NCI-H1048 (cell line): ENCODE data around the gene PXK.

Experiments used
- DNase-seq: peaks from one replicate; lab custom pipeline; 2025; lab: John Stamatoyannopoulos, UW

The PXK gene

DNA sequence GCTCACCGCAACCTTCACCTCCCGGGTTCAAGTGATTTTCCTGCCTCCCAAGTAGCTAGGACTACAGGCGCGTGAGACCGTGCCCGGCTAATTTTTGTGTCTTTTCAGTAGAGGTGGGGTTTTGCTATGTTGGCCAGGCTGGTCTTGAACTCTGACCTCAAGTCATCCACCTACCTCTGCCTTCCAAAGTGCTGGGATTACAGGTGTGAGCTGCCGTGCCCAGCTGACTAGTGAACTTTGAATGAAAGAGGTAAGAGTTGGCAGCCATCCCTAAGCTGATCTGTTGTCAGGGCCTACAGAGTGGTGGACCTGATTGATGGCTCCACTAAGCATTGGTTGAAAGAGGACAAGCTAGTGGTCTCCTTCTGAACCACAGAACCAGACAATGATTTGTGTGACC is 15.3 kb downstream of the PXK start:
- DNase-seq = no peak

GRCh38 chr3:58349792-58350626 is 17.3 kb downstream of the PXK start:
- no peak for DNase-seq

DNA sequence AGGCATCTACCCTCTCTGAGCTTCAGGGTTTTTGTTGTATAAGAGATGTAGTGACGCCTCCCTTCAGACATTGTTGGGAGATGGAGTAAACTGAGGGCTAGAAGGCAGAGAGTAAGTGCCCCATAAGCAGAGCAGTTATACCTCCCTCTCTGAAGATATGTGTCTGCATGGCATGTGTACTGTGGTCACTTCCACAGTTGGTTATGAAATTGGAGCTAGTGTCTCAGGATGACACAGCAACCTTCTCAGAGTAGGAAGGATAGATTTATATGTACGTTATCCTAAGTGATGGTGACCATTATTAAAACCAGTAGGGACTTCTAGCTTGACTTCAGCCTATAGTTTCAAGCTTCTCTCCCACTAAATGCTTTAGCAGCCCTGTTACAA is 17.9 kb downstream of the PXK start:
- DNase-seq = no peak

DNA sequence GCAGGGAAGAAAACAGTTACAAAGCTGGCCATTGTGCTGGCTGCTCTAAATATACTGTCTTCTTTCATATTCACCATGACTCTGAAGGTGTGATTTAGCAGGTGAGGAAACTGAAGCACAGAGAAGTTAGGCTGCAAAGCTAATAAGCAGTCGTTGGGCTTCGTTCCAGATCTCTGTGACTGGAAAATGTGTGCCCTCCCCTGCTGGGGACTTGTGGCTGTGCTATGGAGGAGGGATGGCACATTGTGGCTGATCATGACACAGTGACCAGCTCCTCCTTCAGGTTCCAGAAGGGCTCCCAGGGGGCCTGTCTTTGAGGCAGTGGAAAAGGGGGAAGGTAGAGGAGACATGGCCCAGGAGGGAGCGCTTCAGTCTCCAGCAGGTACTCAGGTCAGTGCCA is 19.2 kb downstream of the PXK start:
- DNase-seq = no peak

DNA sequence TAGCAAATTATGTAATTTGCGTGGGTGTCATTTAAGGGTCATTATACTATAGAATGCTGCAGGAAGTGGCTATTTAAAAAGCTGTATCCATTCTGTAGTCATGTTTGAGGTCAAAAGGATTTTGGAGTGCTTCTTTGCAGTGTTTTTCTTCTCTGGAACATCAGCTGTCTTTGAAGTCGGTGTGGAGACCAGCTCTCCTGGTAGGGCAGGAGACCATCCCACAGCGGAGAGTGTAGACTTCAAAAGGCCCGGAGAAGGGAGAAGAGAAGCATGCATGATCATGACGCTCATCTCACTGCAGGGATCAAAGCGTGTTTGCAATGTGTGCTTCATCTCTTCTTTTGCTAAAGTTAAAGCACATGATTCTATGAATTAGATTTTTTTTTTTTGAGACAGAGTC is 19.9 kb downstream of the PXK start:
- DNase-seq = no peak

DNA sequence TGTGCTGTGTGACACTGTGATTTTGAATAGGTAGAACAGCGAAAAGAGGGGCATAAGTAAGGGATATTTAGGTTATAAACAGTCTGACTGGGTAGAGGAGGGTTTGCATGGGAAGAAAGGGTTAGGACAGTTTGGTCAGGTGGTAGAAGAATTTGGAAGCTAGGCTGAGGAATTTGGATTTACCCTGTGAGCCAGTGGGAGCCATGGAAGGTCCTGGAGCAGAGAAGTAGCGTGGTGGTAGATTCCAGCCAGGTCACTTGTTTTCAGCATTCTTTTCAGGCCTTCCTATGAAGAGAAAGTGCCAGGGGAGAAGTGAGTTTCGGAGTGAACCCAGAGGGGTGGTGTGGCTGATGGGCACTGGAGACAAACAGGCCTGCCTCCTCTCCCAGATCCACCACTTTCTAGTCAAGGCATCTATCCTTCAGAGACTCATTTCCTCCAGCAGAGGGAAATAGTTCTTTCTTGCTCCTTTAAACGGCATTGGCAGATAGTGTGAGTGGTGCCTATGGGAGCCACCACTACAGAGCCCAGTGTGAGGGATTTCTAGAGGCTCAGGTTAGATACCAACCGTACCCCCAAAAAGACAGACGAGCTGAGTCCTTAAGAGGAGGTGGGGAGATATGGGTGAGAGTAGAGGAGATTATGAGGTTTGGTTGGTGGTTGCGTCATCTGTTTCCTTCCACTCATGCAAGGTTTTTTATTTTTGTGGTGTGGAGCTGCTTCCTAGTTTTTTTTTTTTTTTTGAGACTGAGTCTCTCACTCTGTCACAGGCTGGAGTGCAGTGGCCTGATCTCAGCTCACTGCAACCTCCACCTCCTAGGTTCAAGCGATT is 21.2 kb downstream of the PXK start:
- no peak for DNase-seq

DNA sequence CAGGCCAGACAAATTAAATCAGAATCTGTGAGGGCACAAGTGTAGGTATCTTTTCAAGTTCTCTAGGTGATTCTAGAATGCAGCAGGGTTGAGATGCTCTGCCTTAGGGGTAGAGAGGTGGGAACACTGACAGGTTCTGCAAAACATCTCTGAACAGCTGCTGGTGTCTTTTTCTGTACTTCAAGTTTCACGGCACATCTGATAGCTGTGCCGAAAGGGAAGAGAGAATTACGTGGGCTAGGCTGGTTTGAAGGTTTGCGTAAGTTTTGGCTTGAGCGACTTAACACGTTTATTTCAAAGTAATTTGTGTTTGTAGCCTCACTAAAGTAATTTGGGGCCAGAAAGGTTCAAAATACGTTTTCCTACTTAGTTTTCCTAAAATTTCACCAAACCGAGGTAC is 22.5 kb downstream of the PXK start:
- DNase-seq = no peak

- no peak for DNase-seq
Measured at GRCh38 chr3:58356054-58356453, 23.4 kb downstream of the PXK start.

- DNase-seq = no peak
Measured at GRCh38 chr3:58357402-58357801, 24.7 kb downstream of the PXK start.

- no peak for DNase-seq
Measured at GRCh38 chr3:58358092-58358491, 25.4 kb downstream of the PXK start.

DNA sequence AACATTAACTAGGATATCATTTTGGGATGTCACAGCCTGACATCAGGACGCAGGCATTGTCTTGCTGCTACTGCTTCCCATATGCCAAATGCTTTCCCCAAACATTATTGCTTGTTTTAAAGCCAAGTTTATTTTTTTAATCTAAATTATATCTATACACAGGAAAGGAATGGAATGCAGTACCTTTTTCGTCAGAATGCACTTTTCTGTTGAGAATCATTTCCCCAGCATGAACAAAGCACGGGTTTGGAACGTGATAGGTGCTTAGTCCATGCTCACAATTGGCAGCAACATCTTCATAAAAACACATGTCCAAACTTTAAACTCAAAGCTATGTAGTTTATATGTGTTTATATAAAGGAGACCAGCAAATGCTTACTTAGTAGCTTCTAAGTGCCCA is 26.1 kb downstream of the PXK start:
- DNase-seq = no peak

DNA sequence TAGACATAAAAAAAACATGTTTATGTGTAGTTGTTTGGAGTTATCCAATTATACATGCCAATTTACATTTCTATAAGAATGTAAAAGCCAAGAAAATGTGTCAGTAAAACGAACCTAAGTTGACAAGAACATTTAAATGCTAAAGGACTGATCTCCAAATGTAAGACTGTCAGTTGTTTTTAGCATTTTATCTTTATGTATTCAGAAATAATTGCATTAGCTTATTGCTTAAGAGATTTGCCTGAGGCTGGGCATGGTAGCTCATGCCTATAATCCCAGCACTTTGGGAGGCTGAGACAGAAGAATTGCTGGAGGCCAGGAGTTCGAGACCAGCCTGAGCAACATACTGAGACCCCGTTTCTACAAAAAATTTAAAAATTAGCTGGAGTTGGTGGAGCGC is 26.9 kb downstream of the PXK start:
- DNase-seq = no peak

GRCh38 chr3:58361866-58362265 is 29.2 kb downstream of the PXK start:
- DNase-seq = no peak

DNA sequence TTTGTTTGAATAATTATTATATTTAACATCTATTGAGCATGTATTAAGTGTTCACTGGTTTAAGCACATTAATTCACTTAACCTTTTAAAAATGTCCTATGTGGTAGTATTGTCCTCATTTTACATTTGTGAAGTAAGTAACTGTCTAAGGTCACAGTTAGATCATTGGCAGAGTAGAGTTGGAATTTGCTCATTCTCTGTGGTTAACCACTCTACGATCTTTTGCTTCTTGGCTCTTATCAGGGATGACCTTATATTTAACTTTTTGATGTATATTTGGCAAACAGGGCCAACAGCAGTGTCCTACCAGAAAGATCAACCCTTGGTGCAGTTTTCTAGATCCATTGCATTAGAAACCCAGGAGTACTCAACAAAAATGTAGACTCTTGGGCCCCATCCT is 34.0 kb downstream of the PXK start:
- DNase-seq = no peak

- DNase-seq = no peak
Measured at GRCh38 chr3:58369038-58369437, 36.3 kb downstream of the PXK start.

DNA sequence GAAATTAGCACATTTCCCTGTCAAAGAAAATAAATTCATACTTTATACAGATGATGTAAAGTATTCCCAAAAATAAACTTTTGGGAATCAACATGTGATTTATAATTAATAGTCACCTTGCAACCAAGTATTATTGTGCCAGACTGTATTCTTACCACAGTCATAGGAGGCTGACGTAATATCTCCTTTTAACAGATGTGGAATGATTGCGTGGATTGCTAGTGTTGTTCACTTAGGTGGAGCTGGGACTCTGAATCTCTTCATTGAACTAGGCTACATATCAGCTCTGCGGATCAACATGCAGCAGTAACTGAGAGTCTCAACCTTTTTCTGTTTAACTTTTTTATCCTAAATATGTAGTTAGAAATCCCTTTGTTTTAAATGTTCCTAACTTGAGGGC is 37.2 kb downstream of the PXK start:
- DNase-seq = no peak

DNA sequence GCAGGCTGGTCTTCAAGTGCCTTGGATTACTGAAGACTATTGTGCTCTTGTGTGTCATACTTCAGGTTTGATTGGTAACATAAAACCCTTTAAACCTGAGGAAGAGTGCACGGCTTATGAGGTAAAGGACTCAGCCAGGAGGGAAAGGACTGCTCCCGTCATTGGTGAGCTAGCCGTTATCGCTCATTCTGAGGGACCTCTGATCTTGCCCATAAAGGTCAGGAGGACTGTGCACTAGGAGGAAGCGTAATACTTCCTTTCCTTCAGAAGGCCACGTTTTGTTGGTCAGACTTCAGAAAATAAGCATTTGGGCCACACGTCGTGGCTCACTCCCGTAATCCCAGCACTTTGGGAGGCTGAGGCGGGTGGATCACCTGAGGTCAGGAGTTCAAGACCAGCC is 37.7 kb downstream of the PXK start:
- DNase-seq = no peak

GRCh38 chr3:58371754-58372153 is 39.1 kb downstream of the PXK start:
- DNase-seq = no peak

GRCh38 chr3:58375254-58375653 is 42.6 kb downstream of the PXK start:
- DNase-seq = no peak

- no peak for DNase-seq
Measured at GRCh38 chr3:58377168-58377567, 44.5 kb downstream of the PXK start.

DNA sequence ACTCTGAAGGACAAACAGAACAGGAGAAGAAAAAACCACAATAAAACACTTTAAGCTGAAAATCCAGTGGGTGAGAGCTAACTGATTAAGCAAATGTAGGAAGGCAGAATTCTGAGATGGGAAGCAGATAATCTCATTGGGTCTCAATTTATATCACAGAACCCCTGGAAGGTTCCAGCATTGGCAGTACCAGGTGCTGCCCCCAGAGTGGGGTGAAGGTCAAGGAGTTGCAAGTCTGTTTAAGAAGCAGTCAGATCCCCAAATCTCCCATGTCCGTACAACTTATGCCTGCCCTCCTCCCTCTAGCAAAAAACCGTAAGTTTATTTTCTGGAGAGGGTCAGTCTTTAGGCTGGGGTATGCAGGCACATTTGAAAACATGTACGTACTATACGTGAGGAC is 45.1 kb downstream of the PXK start:
- no peak for DNase-seq

DNA sequence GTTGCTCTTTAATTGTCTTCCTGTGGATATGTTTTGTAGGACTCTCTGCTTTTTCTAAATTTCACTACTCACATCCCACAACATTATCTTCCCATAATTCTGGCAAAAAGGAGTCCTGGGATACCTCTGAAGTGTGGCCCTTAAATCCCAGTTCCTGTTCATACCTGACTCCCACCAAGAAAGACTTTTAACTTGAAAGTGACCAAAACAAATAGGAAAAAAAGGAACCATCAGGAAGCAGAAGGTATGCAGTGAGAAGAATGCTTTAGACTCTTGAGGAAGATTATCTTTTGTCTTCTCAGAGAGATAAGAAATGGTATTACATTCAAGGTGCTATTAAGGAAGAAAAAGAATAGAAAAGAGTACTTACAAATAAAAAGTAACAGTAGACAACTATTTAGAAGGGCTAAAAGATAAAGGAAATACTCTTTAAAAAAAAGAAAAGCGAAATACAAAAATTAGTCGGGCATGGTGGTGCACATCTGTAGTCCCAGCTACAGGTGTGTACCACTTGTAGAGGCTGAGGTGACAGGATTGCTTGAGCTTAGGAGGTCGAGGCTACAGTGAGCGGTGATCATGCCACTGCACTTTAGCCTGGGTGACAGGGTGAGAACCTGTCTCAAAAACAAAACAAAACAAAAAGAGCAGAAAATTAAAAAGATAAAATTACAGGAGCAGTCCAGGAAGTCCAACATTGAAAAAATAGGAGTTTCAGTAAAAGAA is 46.8 kb downstream of the PXK start:
- DNase-seq = no peak

DNA sequence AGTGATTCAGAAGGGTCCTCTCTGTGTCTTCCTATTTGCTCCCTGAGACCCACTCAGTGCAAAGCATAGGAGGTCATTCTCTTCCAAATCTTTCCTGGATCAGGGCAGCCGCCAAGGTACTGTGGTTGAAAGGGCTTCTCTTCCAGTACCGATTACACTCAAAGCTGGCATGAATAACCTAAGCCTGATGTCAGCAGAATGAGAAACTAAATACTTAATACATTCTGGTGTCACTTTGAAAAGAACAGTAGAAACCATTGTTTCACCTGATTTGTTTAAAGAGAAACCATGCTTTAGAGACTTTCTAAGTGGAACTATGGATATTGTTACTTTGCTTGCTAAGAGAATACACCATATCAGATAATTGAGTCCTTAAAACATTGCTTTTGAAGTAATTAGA is 50.8 kb downstream of the PXK start:
- no peak for DNase-seq
